Psoas muscle (tissue), 8 donors: ENCODE results near the gene NEU4. TPM values are rescaled to one million over a fixed set of nuclear protein-coding genes. Genes with fewer than 3 reads are reported as not detected.

Source experiments
- ATAC-seq, 4 donors: fragments of 200-7000 bp; cut with Tn5 transposase; one replicate each; pipeline ENCODE4 v1.9.1; 2020; ENCODE audit warnings: moderate library complexity in 3 of 4, mild to moderate bottlenecking in 2 of 4
- DNase-seq, 2 donors: peaks; one replicate each; pipeline ENCODE4 v3.0.0-alpha.2; 2020
- H3K27ac ChIP-seq: fragments of 200-600 bp; one replicate; pipeline ENCODE4 v1.8.0; 2022
- H3K27me3 ChIP-seq, 3 donors: fragments of 200-600 bp in 1 of 3; one replicate each; pipeline versions ENCODE4 v1.6.1 to v1.8.0; 2013 to 2022; ENCODE audit warnings: low read length in 2 of 3, mild to moderate bottlenecking in 2 of 3, moderate library complexity in 1 of 3; ENCODE audit not compliant: insufficient read depth in 3 of 3
- H3K36me3 ChIP-seq, 2 donors: fragments of 200-600 bp in 1 of 2; one replicate each; pipeline versions ENCODE4 v1.6.1 to v1.8.0; 2013 to 2022; ENCODE audit warnings: low read depth in 1 of 2, mild to moderate bottlenecking in 1 of 2, moderate library complexity in 1 of 2; ENCODE audit not compliant: insufficient read depth in 1 of 2
- H3K4me1 ChIP-seq: fragments of 200-600 bp; one replicate; pipeline ENCODE4 v1.8.0; 2022
- H3K4me3 ChIP-seq: fragments of 200-600 bp; one replicate; pipeline ENCODE4 v1.8.0; 2022; ENCODE audit warnings: mild to moderate bottlenecking
- H3K9me3 ChIP-seq: fragments of 200-600 bp; one replicate; pipeline ENCODE4 v1.8.0; 2022
- CTCF ChIP-seq: fragments of 200-600 bp; IDR thresholded peaks from one replicate; pipeline ENCODE4 v1.8.0; 2022; ENCODE audit warnings: antibody characterized with exemption
- WGBS, 3 donors: extraction: QIAGEN DNeasy Blood & Tissue Kit; methylation state at CpG; one replicate each; pipeline versions ENCODE4 v1.1.6 to v1.1.7; 2013; 5-methylcytosine and 5-hydroxymethylcytosine counted together
- intact Hi-C, 2 donors: fragments of 100-400 bp; cut with DNase I; formaldehyde crosslinking; loops; one replicate each; pipeline versions ENCODE4 v1.11.0 to v1.14.2; 2022
- polyA plus RNA-seq, 3 donors: library from polyadenylated mRNA; stranded (reverse); fragments of 200-250 nt; gene quantifications; one replicate each; pipeline ENCODE4 v1.2.3, GENCODE V29; 2013
- total RNA-seq, 4 donors: library from RNA; stranded (reverse); fragmentation: NEBNext Ultra II Directional in 2 of 4; extraction: Animal tissue kit (Norgen Biotek cat#: 25700) in 2 of 4; gene quantifications; one replicate each; pipeline versions ENCODE4 v1.2.1 to v1.2.4, GENCODE V29; 2021 to 2023
- donor health status: healthy with polysubstance abuse.
- donor health status: DM: no; HTN: no; CAD: no; lungs with moderate emphysema.
- donor health status: Bipolar disorder and iron deficiency.
- donor health status: healthy.
- donor health status: DM: yes; HTN: yes; CAD: no.
- donor health status: DM: no; HTN: no; CAD: no.
- donor health status: DM: no; HTN: no; CAD: no.
- donor health status: DM: yes; HTN: yes; CAD: no.

The NEU4 gene
- total and polyA plus RNA-seq, 7 donors: 0.44 to 54.6 (median 7.5) TPM

GRCh38 chr2:241848761-241849615 lies 40.0 kb downstream of the NEU4 start:
- no peak overlapping the region for H3K27ac ChIP-seq
- no peaks in the 10 kb centered on the region for H3K4me1 ChIP-seq
- intact Hi-C loops: no loop called here
- TF ChIP-seq CTCF: no peak
- 82 to 84% (median 83%) methylated on average over 39 of the region's 39 CpGs for WGBS, 3 donors
- no peaks in the 10 kb centered on the region for H3K27me3 ChIP-seq
- H3K36me3 ChIP-seq: no peaks in the 10 kb centered on the region
- ATAC-seq (no peak), DNase-seq (no peak)
- no peaks in the 10 kb centered on the region for H3K9me3 ChIP-seq
- H3K4me3 ChIP-seq: no peak overlapping the region

DNA sequence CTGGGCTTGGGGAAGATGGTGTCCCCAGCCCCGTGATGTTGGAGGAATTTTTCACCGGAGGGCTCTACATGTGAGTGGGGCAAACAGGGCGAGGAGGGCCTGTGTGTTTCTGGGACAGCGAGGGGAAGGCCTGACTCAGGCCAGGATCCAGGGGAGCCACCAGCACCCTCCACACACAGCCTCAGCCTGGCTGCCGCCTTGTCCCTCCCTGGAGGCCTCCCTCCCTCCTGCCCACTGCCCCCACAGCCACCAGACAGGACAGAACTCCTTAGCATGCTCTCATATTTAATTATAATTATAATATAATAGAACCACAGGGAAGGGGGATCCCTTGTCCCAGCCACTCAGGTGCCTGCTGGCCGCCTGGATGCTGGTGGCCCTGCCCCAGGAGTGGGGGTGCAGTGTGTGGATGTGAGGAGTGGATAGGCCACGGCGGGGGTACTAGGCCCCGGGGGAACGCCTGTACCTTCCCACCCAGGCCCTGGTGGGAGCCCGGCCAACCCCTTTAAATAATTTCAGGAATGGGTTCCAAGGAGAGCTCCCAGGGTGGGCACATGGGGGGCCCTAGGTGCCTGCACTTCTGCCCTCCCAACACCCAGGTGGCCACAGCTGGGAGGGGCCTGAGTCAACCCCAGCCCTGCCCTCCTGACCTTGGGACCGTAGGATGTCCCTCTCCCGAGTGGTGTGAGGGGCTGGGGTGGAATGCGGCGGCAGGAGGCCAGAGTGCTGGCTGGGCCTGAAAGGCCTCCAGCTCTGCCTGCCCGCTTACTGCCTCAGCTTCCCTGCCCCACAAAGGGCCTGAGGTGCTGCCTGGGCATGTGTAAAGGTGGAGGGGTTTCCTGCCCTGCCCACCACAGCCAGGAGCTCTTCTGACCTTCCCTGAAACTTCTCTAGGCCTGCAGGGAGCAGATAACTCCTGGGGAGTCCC lies 40.9 kb downstream of the NEU4 start:
- Histone ChIP-seq H3K9me3 (no peaks in the 10 kb centered on the region), H3K4me3 (no peak overlapping the region), H3K4me1 (no peaks in the 10 kb centered on the region), H3K27ac (no peak overlapping the region), H3K36me3 (no peaks in the 10 kb centered on the region), H3K27me3 (no peaks in the 10 kb centered on the region)
- 91 to 98% (median 93%) methylated on average over 15 to 16 of the region's 16 CpGs for whole genome bisulfite sequencing, 3 donors
- intact Hi-C loops: no loop called here
- no peak for ATAC-seq
- DNase-seq: no peak
- no peak for TF ChIP-seq CTCF

- H3K36me3 ChIP-seq: no peaks in the 10 kb centered on the region
- no peak overlapping the region for H3K27ac ChIP-seq
- no peaks in the 10 kb centered on the region for H3K27me3 ChIP-seq
- H3K4me3 ChIP-seq: no peak overlapping the region
- no peaks in the 10 kb centered on the region for H3K4me1 ChIP-seq
- ATAC-seq (no peak), DNase-seq (no peak)
- no peaks in the 10 kb centered on the region for H3K9me3 ChIP-seq
- no peak for TF ChIP-seq CTCF
- 92 to 93% (median 93%) methylated on average over 22 to 27 of the region's 27 CpGs for WGBS, 3 donors
- intact Hi-C loops: no loop called here
Observed at GRCh38 chr2:241850544-241851324, 41.7 kb downstream of the NEU4 start.

GRCh38 chr2:241851325-241852115 lies 42.5 kb downstream of the NEU4 start:
- TF ChIP-seq CTCF: no peak
- Histone ChIP-seq H3K4me1 (no peaks in the 10 kb centered on the region), H3K27me3 (no peaks in the 10 kb centered on the region), H3K36me3 (no peaks in the 10 kb centered on the region), H3K9me3 (no peaks in the 10 kb centered on the region), H3K27ac (no peak overlapping the region), H3K4me3 (no peak overlapping the region)
- intact Hi-C loops: no loop called here
- DNase-seq: no peak
- WGBS, 3 donors: 93 to 94% (median 94%) methylated on average over 24 to 26 of the region's 26 CpGs
- no peak for ATAC-seq
